NB4 (cell line): ENCODE measurements around the gene NBEAL1.

Experiments used
- DNase-seq: peaks from one replicate; pipeline ENCODE4 v3.0.0; 2010; ENCODE audit warnings: low read depth
- H3K4me3 ChIP-seq: one replicate; pipeline ENCODE4 v1.5.1; 2011; ENCODE audit warnings: mild to moderate bottlenecking, low read depth, low read length, moderate library complexity
- MAX ChIP-seq: IDR thresholded peaks from 2 replicates; pipeline ENCODE4 v1.6.1; 2011; ENCODE audit warnings: low read depth, low read length
- MYC ChIP-seq: IDR thresholded peaks from 2 replicates; pipeline ENCODE4 v1.6.1; 2011; ENCODE audit warnings: low read depth, low read length
- POLR2A ChIP-seq: IDR thresholded peaks from 2 replicates; pipeline ENCODE4 v1.6.1; 2011; ENCODE audit warnings: mild to moderate bottlenecking; ENCODE audit not compliant: insufficient read length; ENCODE audit errors: extremely low read depth
- TF ChIP-seq, protein P1 (sequence below): IDR thresholded peaks from one replicate; pipeline ENCODE4 v1.5.1; 2012; ENCODE audit warnings: low read depth, low read length

Gene NBEAL1

DNA sequence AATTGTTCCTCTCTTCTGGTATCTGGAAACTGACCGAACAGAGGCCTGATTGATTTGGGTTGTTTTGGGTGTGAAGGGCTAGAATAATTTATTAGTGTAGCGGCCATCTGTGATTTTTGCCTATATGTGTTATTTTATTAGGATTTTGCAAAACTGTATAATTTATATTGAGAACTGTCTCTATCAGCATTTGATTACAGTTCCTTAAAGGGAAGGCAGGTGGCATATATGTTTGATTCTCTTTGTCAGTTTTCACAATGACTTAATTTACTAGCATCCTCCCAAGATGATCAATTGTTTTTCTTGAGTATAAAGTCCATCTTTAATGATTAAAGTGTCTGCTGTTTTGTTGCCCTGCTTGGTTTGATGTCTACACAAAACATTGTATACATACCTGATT lies 4.5 kb downstream of the NBEAL1 start:
- TF ChIP-seq MAX, result no peak
- H3K4me3 ChIP-seq, result no peak overlapping the region
- DNase-seq, result no peak

- no peak overlapping the region for H3K4me3 ChIP-seq
- no peak for DNase-seq
- no peak for TF ChIP-seq MYC
- TF ChIP-seq, protein P1, sequence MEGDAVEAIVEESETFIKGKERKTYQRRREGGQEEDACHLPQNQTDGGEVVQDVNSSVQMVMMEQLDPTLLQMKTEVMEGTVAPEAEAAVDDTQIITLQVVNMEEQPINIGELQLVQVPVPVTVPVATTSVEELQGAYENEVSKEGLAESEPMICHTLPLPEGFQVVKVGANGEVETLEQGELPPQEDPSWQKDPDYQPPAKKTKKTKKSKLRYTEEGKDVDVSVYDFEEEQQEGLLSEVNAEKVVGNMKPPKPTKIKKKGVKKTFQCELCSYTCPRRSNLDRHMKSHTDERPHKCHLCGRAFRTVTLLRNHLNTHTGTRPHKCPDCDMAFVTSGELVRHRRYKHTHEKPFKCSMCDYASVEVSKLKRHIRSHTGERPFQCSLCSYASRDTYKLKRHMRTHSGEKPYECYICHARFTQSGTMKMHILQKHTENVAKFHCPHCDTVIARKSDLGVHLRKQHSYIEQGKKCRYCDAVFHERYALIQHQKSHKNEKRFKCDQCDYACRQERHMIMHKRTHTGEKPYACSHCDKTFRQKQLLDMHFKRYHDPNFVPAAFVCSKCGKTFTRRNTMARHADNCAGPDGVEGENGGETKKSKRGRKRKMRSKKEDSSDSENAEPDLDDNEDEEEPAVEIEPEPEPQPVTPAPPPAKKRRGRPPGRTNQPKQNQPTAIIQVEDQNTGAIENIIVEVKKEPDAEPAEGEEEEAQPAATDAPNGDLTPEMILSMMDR, result no peak
- no peak for TF ChIP-seq POLR2A
- TF ChIP-seq MAX, result no peak
Observed at GRCh38 chr2:203021991-203022390, 7.3 kb downstream of the NBEAL1 start.

- no peak overlapping the region for H3K4me3 ChIP-seq
- DNase-seq, result no peak
- TF ChIP-seq MAX (no peak), POLR2A (no peak), MYC (no peak)
- TF ChIP-seq, protein P1, result no peak
Observed at GRCh38 chr2:203022751-203023150, 8.1 kb downstream of the NBEAL1 start.

GRCh38 chr2:203025592-203025991 lies 10.9 kb downstream of the NBEAL1 start:
- DNase-seq, result no peak
- no peak overlapping the region for H3K4me3 ChIP-seq
- TF ChIP-seq MAX (no peak), MYC (no peak), POLR2A (no peak)
- TF ChIP-seq, protein P1, result no peak

GRCh38 chr2:203030545-203030944 lies 15.9 kb downstream of the NBEAL1 start:
- no peak for DNase-seq
- H3K4me3 ChIP-seq, result no peak overlapping the region
- no peak for TF ChIP-seq POLR2A
- TF ChIP-seq, protein P1, result no peak
- no peak for TF ChIP-seq MYC
- no peak for TF ChIP-seq MAX

DNA sequence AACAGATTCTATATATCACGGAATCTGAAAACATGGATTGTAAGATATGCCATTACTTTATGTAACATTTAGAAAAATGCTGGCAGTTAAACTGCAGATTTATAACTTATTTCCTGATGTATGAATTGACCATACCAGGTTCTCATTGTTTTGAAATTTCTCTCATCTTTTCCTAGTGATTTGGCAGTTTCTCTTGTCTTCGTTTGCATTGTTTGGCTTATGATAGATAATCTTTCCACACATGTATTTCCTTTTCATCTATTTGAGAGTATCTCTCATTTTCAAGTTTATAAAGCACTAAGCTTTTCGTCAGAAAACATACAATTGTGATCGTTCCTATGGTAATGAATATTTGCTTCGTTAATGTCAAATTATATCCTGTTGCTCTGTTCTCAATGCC lies 16.3 kb downstream of the NBEAL1 start:
- no peak overlapping the region for H3K4me3 ChIP-seq
- DNase-seq, result no peak

More for the DNA sequence above, 16.3 kb downstream of the NBEAL1 start:
- TF ChIP-seq, protein P1, result no peak
- no peak for TF ChIP-seq POLR2A
- no peak for TF ChIP-seq MYC
- no peak for TF ChIP-seq MAX
